ENCODE measurements around the gene OXT.
"Not testable (repeated sequence)": the region's sequence is repeated elsewhere in the genome, so short reads cannot be mapped to it uniquely, and the experiment has no call there.

The OXT gene

GRCh38 chr20:3071610-3072529 lies at the start of gene OXT:
Gene OXT, plus strand, starts transcription at chr20:3071620. Its CDS starts 36 bp downstream, at chr20:3071656.
- no peak for DNase-seq

DNA sequence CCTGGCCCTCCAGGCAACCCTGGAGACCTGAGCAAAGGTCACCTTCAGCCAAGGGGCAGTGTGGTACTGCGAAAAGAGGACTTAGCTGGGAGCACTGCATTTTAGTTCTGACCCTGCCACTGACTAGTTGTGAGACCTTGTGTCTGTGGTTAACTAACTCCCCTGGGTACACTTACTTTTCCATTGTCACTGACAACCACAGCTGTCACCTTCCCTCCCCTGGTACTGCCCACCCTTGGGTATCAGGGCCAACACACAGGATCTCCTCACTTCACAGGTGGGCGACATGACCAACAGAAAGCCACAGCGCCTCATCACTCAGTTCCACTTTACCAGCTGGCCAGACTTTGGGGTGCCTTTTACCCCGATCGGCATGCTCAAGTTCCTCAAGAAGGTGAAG lies 49.6 kb upstream of the OXT start:
- DNase-seq: no peak

DNA sequence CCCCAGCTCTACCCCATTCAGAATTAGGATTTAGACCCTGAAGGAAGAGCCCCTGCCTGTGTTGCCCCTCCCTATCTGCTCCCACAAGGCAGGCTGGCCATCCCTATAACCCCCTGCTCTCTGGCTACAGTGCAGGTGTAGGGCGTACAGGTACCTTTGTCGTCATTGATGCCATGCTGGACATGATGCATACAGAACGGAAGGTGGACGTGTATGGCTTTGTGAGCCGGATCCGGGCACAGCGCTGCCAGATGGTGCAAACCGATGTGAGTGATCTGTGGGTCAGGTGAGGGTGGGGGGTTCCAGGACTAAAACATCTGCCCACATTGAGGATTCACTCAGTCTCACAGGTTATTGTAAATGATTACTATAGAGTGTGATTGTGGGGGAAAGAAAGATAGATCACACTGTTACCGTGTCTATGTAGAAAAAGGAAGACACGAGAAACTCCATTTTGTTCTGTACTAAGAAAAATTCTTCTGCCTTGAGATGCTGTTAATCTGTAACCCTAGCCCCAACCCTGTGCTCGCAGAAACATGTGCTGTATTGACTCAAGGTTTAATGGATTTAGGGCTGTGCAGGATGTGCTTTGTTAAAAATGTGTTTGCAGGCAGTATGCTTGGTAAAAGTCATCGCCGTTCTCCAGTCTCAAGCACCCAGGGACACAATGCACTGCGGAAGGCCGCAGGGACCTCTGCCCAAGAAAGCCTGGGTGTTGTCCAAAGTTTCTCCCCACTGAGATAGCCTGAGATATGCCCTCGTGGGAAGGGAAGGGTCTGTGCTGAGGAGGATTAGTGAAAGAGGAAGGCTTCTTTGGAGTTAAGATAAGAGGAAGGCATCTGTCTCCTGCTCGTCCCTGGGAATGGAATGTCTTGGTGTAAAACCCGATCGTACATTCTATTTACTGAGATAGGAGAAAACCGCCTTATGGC lies 48.6 kb upstream of the OXT start:
- DNase-seq: not testable (repeated sequence)

DNA sequence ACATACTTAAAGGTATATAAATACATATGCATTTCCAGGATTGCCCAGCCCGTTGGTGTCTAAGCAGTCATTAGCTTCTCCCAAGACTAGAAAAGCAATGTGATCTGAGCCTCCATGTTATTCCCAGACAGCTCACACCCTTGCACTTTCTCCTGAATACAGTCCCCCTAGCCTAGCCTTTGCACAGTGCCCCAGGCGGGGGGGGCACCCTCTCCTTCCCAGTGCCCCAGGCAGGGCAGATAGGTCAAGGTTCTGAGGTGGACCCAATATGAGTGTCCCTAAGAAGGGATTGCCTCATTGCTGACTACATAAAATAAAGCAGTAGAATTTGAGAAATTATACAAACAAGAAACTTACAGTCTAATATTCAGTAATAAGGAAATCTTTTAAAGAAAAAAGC lies 43.4 kb upstream of the OXT start:
- DNase-seq: no peak

- DNase-seq: no peak
These were observed 39.8 kb upstream of the OXT start for GRCh38 chr20:3031524-3032147.

DNA sequence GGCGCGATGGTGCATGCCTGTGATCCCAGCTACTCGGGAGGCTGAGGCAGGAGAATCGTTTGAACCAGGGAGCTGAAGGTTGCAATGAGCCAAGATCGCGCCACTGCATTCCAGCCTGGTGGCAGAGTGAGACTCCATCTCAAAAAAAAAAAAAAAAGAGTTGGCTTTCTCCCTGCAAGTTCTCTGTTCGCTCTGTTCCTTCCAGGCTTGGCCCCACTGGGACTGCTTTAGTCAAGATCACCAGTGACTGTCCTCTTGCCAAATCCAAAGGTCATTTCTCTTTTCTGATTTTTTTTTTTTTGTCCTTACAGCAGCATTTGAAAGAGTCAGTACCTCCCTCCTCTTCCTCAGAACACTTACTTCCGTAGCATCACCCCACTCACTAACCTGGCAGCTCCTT lies 38.8 kb upstream of the OXT start:
- DNase-seq: no peak

DNA sequence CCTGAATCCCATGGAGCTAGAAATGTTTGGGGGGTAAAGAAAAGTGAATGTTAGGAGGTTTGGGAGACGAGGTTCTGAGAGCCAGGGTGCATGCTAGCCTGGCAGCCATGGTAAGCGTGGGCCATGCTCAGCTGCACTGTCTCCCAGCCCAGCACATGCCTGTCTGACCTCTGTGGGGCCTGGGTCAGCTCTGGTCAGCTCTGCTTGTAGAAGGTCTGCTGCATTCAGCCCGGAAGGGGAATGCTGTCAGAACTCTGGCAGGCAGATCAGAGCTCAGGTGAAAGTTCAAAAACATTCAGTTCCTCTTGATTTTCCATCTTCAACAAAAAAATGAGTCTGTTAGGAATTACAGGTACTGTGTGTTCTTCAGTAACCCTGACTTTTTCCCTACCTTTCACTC lies 33.8 kb upstream of the OXT start:
- DNase-seq: no peak

- DNase-seq: no peak
These were observed 33.0 kb upstream of the OXT start for GRCh38 chr20:3038454-3038853.

GRCh38 chr20:3039426-3039825 lies 32.0 kb upstream of the OXT start:
- no peak for DNase-seq

GRCh38 chr20:3040086-3040485 lies 31.3 kb upstream of the OXT start:
- DNase-seq: no peak

GRCh38 chr20:3041854-3042409 lies 29.5 kb upstream of the OXT start:
- DNase-seq: no peak

DNA sequence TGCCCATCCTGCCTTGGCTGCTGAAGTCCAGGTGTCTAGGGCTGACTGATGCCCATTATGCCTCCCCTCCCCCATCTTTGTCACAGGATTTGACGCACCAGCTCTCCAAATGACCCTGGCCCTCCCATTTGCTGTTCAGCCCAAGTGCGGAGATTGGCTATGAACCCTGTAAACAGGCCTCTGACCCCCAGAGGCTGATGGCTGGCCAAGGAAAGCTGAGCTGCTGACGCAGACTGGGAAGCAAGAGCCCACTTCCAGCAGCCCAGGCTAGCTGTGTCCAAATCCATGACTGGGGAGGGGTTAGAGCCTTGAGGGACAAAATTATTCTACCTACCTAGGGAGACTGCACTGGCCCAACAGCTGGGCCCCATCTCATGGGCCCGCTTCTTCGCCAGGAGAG lies 28.8 kb upstream of the OXT start:
- no peak for DNase-seq

DNA sequence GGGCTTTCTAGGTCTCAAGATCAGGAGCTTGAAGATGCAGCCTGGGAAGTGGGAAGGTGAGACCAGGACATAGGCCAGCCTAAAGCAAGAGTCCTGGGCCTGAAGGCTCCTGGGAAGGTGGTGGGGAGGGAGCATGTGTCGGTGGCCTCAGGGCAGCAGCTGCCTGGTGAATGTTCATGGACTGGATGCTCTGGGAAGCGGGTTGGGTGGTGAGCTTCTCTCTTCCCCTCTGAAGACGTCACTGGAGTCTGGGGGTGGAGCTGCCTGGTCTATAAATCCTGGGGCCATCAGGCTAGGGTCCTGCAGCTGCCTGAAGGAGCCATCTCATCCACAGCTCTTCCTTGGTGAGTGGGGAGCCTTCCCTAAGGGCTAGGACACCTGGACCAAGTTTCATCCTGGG lies 28.1 kb upstream of the OXT start, which contains the start of gene GNRH2:
Gene GNRH2 (plus strand): TSS at position 301 of the 400 bp plus-strand sequence. CDS start 793 bp downstream, outside the sequence.
- no peak for DNase-seq

DNA sequence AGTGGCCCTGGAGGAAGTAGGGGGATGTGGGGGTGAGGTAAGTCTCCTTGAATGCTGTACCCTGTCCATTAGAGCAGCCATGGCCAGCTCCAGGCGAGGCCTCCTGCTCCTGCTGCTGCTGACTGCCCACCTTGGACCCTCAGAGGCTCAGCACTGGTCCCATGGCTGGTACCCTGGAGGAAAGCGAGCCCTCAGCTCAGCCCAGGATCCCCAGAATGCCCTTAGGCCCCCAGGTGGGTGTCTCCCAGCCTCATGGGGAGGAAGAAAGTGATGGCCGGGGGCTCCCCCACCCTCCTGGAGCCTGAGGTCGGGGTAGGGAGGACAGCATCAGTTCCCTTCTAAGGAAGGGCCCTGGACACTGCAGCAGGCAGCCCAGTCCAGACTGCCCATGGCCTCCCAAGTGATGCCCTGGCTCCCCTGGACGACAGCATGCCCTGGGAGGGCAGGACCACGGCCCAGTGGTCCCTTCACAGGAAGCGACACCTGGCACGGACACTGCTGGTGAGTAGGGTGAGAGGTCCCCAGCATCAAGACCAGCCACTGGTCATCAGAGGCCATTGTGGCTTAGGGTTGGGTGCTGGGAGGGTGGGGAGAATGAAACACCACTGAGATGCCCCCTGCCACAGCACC lies 27.0 kb upstream of the OXT start:
- no peak for DNase-seq

GRCh38 chr20:3045042-3045815 lies 26.2 kb upstream of the OXT start:
- DNase-seq: no peak

- DNase-seq: peak; percentile 89
These were observed 25.4 kb upstream of the OXT start, which contains the start of gene MRPS26 for GRCh38 chr20:3045816-3046676. Gene MRPS26, plus strand, starts transcription at chr20:3046052. Its CDS starts 17 bp downstream, at chr20:3046069.

DNA sequence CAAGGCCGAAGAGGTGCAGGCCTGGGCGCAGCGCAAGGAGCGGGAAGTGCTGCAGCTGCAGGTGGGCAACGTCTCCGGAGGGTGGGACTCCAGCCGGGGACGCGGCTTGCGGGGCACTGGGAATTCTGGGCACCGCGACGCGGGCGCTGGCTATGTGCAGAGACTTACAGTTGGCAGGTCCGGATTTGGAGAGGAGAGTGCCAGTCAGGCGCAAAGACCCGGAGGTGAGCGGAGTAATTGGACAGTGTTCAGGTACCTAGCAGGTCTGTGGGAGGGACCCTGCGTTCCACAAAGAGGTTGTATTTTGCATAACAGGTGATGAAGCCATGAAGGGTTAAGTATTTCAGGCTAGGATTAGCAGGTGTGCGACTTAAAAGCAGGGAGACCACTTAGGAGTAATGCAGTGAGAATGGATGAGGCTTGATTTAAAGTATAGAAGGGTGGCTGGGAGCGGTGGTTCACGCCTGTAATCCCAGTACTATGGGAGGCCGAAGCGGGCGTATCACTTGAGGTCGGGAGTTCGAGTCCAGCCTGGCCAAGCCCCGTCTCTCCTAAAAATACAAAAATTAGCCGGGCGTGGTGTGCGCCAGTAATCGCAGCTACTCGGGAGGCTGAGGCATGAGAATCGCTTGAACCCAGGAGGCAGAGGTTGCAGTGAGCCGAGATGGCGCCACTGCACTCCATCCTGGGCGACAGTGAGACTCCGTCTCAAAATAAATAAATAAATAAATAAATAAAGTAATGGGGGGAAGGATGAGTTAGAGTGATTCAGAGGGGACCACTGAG lies 24.6 kb upstream of the OXT start:
- DNase-seq: no peak

DNA sequence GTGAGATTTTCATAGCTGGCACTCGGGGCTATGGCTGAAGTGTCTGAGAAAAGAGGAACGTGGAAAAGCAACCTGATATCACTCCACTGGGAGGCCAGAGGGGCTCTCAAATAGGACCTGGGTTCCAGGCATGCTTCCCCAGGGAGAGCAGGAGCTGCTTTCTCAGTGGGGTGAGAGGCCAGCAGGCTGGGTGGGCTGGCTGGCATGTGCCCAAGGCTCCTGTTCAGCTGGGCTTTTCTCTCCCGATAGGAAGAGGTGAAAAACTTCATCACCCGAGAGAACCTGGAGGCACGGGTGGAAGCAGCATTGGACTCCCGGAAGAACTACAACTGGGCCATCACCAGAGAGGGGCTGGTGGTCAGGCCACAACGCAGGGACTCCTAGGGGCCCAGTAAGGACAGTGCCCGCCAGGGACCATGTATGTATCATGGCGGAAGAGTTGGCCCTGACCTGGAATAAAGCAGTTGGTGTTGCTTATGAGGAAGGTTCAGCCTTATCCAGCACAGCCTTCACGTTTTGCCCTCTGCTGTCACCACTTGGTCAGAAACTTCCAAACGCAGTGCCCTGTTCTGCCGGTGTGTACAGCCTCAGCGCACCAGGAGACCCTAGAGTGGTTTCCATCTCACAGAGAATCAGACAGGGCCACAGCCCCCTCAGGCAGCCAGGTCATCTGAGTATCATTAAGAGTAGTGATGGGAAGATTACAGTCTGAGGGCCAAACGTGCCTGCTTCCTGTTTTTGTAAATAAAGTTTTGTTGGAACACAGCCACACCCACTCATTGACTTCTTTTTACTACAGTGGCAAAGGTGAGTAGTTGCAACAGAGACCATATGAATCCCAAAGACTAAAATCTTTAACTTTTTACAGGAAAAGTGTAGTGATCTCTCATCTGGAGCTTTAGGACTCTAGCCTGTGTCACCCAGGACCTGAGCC lies 23.7 kb upstream of the OXT start:
- DNase-seq: peak; percentile 10

All from hematopoietic multipotent progenitor cell treated with erythropoietin and hydrocortisone succinate and interleukin-3 and kit ligand, for 8 days (in vitro differentiated cells).